ENCODE results near the gene TTI1.

The TTI1 gene

GRCh38 chr20:38065764-38066375 lies 32.6 kb upstream of the TTI1 start:
- ChIA-PET CTCF (interaction anchor here (0.8 to 2.2 kb wide), 3 partner anchors 8 to 155 kb away, joined by 3 to 11 read pairs (median 5); no protein-coding TSS in a partner anchor), POLR2A (no interaction called here)
- TF ChIP-seq ZNF384 (IDR thresholded peaks at IDR 0.05) (no peak), HDGF (IDR thresholded peaks at IDR 0.05; ENCODE audit: borderline replicate concordance) (no peak), FOXA1 (IDR thresholded peaks at IDR 0.05) (no peak), ELF4 (IDR thresholded peaks at IDR 0.05) (no peak), PKNOX1 (IDR thresholded peaks at IDR 0.05) (no peak), TARDBP (IDR thresholded peaks at IDR 0.05) (no peak), FOXK2 (IDR thresholded peaks at IDR 0.05) (no peak), SUZ12 (IDR thresholded peaks at IDR 0.05) (no peak), LEF1 (IDR thresholded peaks at IDR 0.05; ENCODE audit: borderline replicate concordance) (no peak), NFRKB (IDR thresholded peaks at IDR 0.05) (no peak), L3MBTL2 (conservative IDR thresholded peaks at IDR 0.05) (no peak), SP1 (IDR thresholded peaks at IDR 0.05) (no peak), FOXM1 (IDR thresholded peaks at IDR 0.05; ENCODE audit: borderline replicate concordance) (no peak), ARNT (IDR thresholded peaks at IDR 0.05) (no peak), BHLHE40 (IDR thresholded peaks at IDR 0.05; ENCODE audit: borderline replicate concordance) (no peak), CTBP1 (IDR thresholded peaks at IDR 0.05; ENCODE audit: borderline replicate concordance) (no peak)
- DNase-seq (ENCODE audit: extremely low spot score), result no peak

- TF ChIP-seq FOXM1 (IDR thresholded peaks at IDR 0.05; ENCODE audit: borderline replicate concordance) (no peak), LEF1 (IDR thresholded peaks at IDR 0.05; ENCODE audit: borderline replicate concordance) (no peak), FOXK2 (IDR thresholded peaks at IDR 0.05) (no peak), HDGF (IDR thresholded peaks at IDR 0.05; ENCODE audit: borderline replicate concordance) (no peak), FOXA1 (IDR thresholded peaks at IDR 0.05) (no peak), ARNT (IDR thresholded peaks at IDR 0.05) (no peak), NFRKB (IDR thresholded peaks at IDR 0.05) (no peak), BHLHE40 (IDR thresholded peaks at IDR 0.05; ENCODE audit: borderline replicate concordance) (no peak), SUZ12 (IDR thresholded peaks at IDR 0.05) (no peak), ZNF384 (IDR thresholded peaks at IDR 0.05) (no peak), TARDBP (IDR thresholded peaks at IDR 0.05) (no peak), ELF4 (IDR thresholded peaks at IDR 0.05) (no peak), PKNOX1 (IDR thresholded peaks at IDR 0.05) (no peak), SP1 (IDR thresholded peaks at IDR 0.05) (no peak), L3MBTL2 (conservative IDR thresholded peaks at IDR 0.05) (no peak)
- no peak for DNase-seq (ENCODE audit: extremely low spot score)
- CTCF ChIA-PET, result interaction anchor here (2.2 kb wide), 1 partner anchor 9 kb away, joined by 11 read pairs; no protein-coding TSS in a partner anchor
- POLR2A ChIA-PET, result no interaction called here
Observed at GRCh38 chr20:38063911-38064530, 30.8 kb upstream of the TTI1 start.

GRCh38 chr20:38062890-38063289 lies 29.6 kb upstream of the TTI1 start:
- ChIA-PET CTCF (interaction anchor here (3.0 kb wide), 1 partner anchor 11 kb away, joined by 10 read pairs; no protein-coding TSS in a partner anchor), POLR2A (no interaction called here)
- no peak for DNase-seq (ENCODE audit: extremely low spot score)
- TF ChIP-seq SUZ12 (IDR thresholded peaks at IDR 0.05), result no peak

- DNase-seq (ENCODE audit: extremely low spot score), result no peak
- TF ChIP-seq BHLHE40 (IDR thresholded peaks at IDR 0.05; ENCODE audit: borderline replicate concordance) (no peak), TARDBP (IDR thresholded peaks at IDR 0.05) (no peak), FOXM1 (IDR thresholded peaks at IDR 0.05; ENCODE audit: borderline replicate concordance) (no peak), NFRKB (IDR thresholded peaks at IDR 0.05) (no peak), FOXA1 (IDR thresholded peaks at IDR 0.05) (no peak), ZNF384 (IDR thresholded peaks at IDR 0.05) (no peak), ARNT (IDR thresholded peaks at IDR 0.05) (no peak), L3MBTL2 (conservative IDR thresholded peaks at IDR 0.05) (no peak)
- CTCF ChIA-PET, result interaction anchor here (3.0 kb wide), 1 partner anchor 12 kb away, joined by 10 read pairs; no protein-coding TSS in a partner anchor
- POLR2A ChIA-PET, result no interaction called here
Observed at GRCh38 chr20:38061109-38061508, 27.9 kb upstream of the TTI1 start.

GRCh38 chr20:38060536-38060935 lies 27.3 kb upstream of the TTI1 start:
- CTCF ChIA-PET, result interaction anchor here (3.0 kb wide), 1 partner anchor 13 kb away, joined by 10 read pairs; no protein-coding TSS in a partner anchor
- TF ChIP-seq FOXM1 (IDR thresholded peaks at IDR 0.05; ENCODE audit: borderline replicate concordance) (no peak), LEF1 (IDR thresholded peaks at IDR 0.05; ENCODE audit: borderline replicate concordance) (no peak), ARNT (IDR thresholded peaks at IDR 0.05) (no peak), CTBP1 (IDR thresholded peaks at IDR 0.05; ENCODE audit: borderline replicate concordance) (no peak), SUZ12 (IDR thresholded peaks at IDR 0.05) (no peak), HDGF (IDR thresholded peaks at IDR 0.05; ENCODE audit: borderline replicate concordance) (no peak), SP1 (IDR thresholded peaks at IDR 0.05) (no peak), TARDBP (IDR thresholded peaks at IDR 0.05) (no peak), PKNOX1 (IDR thresholded peaks at IDR 0.05) (no peak), FOXA1 (IDR thresholded peaks at IDR 0.05) (no peak), FOXK2 (IDR thresholded peaks at IDR 0.05) (no peak), ZNF384 (IDR thresholded peaks at IDR 0.05) (no peak), NFRKB (IDR thresholded peaks at IDR 0.05) (no peak), ELF4 (IDR thresholded peaks at IDR 0.05) (no peak), L3MBTL2 (conservative IDR thresholded peaks at IDR 0.05) (no peak), BHLHE40 (IDR thresholded peaks at IDR 0.05; ENCODE audit: borderline replicate concordance) (no peak)
- no peak for DNase-seq (ENCODE audit: extremely low spot score)
- POLR2A ChIA-PET, result no interaction called here

GRCh38 chr20:38059832-38060231 lies 26.6 kb upstream of the TTI1 start:
- TF ChIP-seq TARDBP (IDR thresholded peaks at IDR 0.05) (no peak), FOXA1 (IDR thresholded peaks at IDR 0.05) (no peak), SUZ12 (IDR thresholded peaks at IDR 0.05) (no peak), NFRKB (IDR thresholded peaks at IDR 0.05) (no peak), LEF1 (IDR thresholded peaks at IDR 0.05; ENCODE audit: borderline replicate concordance) (no peak), FOXK2 (IDR thresholded peaks at IDR 0.05) (no peak), HDGF (IDR thresholded peaks at IDR 0.05; ENCODE audit: borderline replicate concordance) (no peak), BHLHE40 (IDR thresholded peaks at IDR 0.05; ENCODE audit: borderline replicate concordance) (no peak), SP1 (IDR thresholded peaks at IDR 0.05) (no peak), ELF4 (IDR thresholded peaks at IDR 0.05) (no peak), ZNF384 (IDR thresholded peaks at IDR 0.05) (no peak), FOXM1 (IDR thresholded peaks at IDR 0.05; ENCODE audit: borderline replicate concordance) (no peak)
- DNase-seq (ENCODE audit: extremely low spot score), result no peak
- CTCF ChIA-PET, result no interaction called here
- POLR2A ChIA-PET, result no interaction called here

All from HEK293T (cell line).